IMR-90 (cell line): ENCODE measurements around the gene ZNF507.
A peak's percentile ranks its signal among the peaks of the same experiment; 100 is the strongest.

ENCODE experiments used
- CTCF ChIP-seq: conservative IDR thresholded peaks from 2 replicates; pipeline ENCODE4 v1.5.1; 2012; ENCODE audit warnings: mild to moderate bottlenecking, low read depth, low read length, improper control_type of control experiment
- FOS ChIP-seq: fragments of 150-350 bp; IDR thresholded peaks from 2 replicates; pipeline ENCODE4 v1.6.1; 2016; ENCODE audit warnings: low read depth, low read length
- POLR2A ChIP-seq: IDR thresholded peaks from 2 replicates; pipeline ENCODE4 v1.6.1; 2012; ENCODE audit warnings: mild to moderate bottlenecking, low read depth, low read length
- RAD21 ChIP-seq: IDR thresholded peaks from 2 replicates; pipeline ENCODE4 v1.6.1; 2012; ENCODE audit warnings: low read length, improper control_type of control experiment
- SMC3 ChIP-seq: fragments of 150-350 bp; IDR thresholded peaks from 2 replicates; pipeline ENCODE4 v1.6.1; 2016; ENCODE audit warnings: low read depth, mild to moderate bottlenecking, antibody characterized with exemption, low read length, moderate library complexity
- USF2 ChIP-seq: fragments of 150-350 bp; IDR thresholded peaks from 2 replicates; pipeline ENCODE4 v1.6.1; 2017; ENCODE audit warnings: mild to moderate bottlenecking, antibody characterized with exemption, low read length, low read depth

DNA sequence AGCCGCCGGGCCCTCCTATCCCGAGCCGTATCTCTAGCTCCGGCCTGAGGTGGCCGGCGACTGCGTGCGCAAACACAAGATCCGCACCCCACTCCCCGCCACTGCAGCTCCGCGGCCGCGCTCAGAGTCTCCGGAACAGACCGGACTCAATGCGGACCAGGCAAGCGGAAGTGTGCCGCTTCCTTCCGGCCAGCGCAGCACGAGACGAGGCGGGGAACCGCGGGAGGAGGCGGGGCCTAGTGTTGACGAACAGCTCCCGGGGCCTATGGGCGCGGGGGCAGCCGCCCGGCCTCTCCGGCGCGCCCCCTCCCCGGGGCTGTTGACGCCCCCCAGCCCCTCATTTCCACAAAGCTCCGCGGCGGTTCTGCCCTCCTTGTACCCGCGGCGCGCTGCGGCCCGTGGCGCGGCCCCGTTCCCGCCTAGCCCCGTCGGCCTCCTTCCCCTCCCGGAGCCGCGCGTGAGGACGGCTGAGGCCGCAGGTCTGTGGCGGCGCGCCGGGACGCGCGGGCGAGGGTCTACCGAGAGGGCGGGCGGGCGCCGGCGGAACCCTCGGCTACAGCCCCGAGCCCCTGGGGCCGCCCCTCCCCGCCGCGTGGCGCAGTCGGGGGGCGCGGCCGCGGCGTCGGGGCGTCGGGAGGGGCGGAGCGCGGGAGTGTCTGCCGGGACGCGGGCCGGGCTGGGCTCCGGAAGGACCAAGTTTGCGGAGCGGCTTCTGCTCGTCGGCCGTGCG is 60.2 kb downstream of the ZNF507 start, which contains the start of gene DPY19L3:
- TF ChIP-seq CTCF (no peak), RAD21 (no peak), POLR2A (peak; percentile 93), USF2 (peak; percentile 32; the same call in 1 of the 2 replicates), FOS (no peak), SMC3 (no peak)
